GM23338 (cell line): ENCODE data around the gene EFEMP1. TPM values are rescaled to one million over a fixed set of nuclear protein-coding genes. Genes with fewer than 3 reads are reported as not detected.

Experiments
- ATAC-seq: fragments of 200-7000 bp; cut with Tn5 transposase; 3 replicates; pipeline ENCODE4 v1.9.1; 2020
- DNase-seq: peaks from one replicate; pipeline ENCODE4 v3.0.0-alpha.2; 2015; ENCODE audit warnings: low spot score
- H2AFZ ChIP-seq: fragments of 200-600 bp; sonication (generic); 2 replicates; pipeline ENCODE4 v1.8.0; 2016; ENCODE audit warnings: antibody characterized with exemption, mild to moderate bottlenecking, moderate library complexity
- H3F3A ChIP-seq: fragments of 200-600 bp; sonication (generic); replicated peaks from 2 replicates; pipeline ENCODE4 v1.8.0; 2017; ENCODE audit warnings: antibody characterized with exemption, mixed run types, low read depth
- H3K27ac ChIP-seq: fragments of 200-600 bp; sonication (generic); 2 replicates; pipeline ENCODE4 v1.6.1; 2016; ENCODE audit warnings: low read depth
- H3K27me3 ChIP-seq: fragments of 200-600 bp; sonication (generic); 2 replicates; pipeline ENCODE4 v1.8.0; 2016; ENCODE audit warnings: mild to moderate bottlenecking, mixed run types, moderate library complexity; ENCODE audit not compliant: insufficient read depth
- H3K36me3 ChIP-seq: fragments of 200-600 bp; sonication (generic); 2 replicates; pipeline ENCODE4 v1.8.0; 2016; ENCODE audit warnings: mild to moderate bottlenecking; ENCODE audit not compliant: insufficient read depth
- H3K4me1 ChIP-seq: fragments of 200-600 bp; sonication (generic); 2 replicates; pipeline ENCODE4 v1.8.0; 2016; ENCODE audit warnings: mild to moderate bottlenecking, moderate library complexity; ENCODE audit not compliant: insufficient read depth
- H3K4me2 ChIP-seq: fragments of 200-600 bp; sonication (generic); 2 replicates; pipeline ENCODE4 v1.7.1; 2017; ENCODE audit warnings: mixed run types
- H3K4me3 ChIP-seq: fragments of 200-600 bp; sonication (generic); 2 replicates; pipeline ENCODE4 v1.6.1; 2016; ENCODE audit warnings: mixed run types
- H3K79me2 ChIP-seq: fragments of 200-600 bp; sonication (generic); replicated peaks from 2 replicates; pipeline ENCODE4 v1.8.0; 2017; ENCODE audit warnings: mild to moderate bottlenecking; ENCODE audit not compliant: insufficient read depth
- H3K9me2 ChIP-seq: fragments of 200-600 bp; sonication (generic); 2 replicates; pipeline ENCODE4 v1.8.0; 2017; ENCODE audit not compliant: insufficient read depth
- H4K20me1 ChIP-seq: fragments of 200-600 bp; sonication (generic); replicated peaks from 2 replicates; pipeline ENCODE4 v1.8.0; 2017; ENCODE audit warnings: mild to moderate bottlenecking; ENCODE audit not compliant: insufficient read depth
- H3K27ac Mint-ChIP-seq: 2 replicates; pipeline ENCODE4 v1.8.0; 2020; ENCODE audit warnings: inconsistent platforms, mild to moderate bottlenecking, moderate library complexity, mixed read lengths
- H3K27me3 Mint-ChIP-seq: 3 replicates; pipeline ENCODE4 v1.8.0; 2022; ENCODE audit warnings: low read depth, mild to moderate bottlenecking, moderate library complexity, mixed read lengths, inconsistent platforms; ENCODE audit not compliant: insufficient read depth, poor library complexity
- H3K36me3 Mint-ChIP-seq: 3 replicates; pipeline ENCODE4 v1.8.0; 2021; ENCODE audit warnings: low read depth, mild to moderate bottlenecking, inconsistent platforms, moderate library complexity, mixed read lengths
- H3K4me1 Mint-ChIP-seq: 3 replicates; pipeline ENCODE4 v1.8.0; 2020; ENCODE audit warnings: mild to moderate bottlenecking, inconsistent platforms, mixed read lengths
- H3K4me3 Mint-ChIP-seq: 3 replicates; pipeline ENCODE4 v1.8.0; 2021; ENCODE audit warnings: moderate library complexity, mild to moderate bottlenecking, inconsistent platforms, mixed read lengths
- H3K9me3 Mint-ChIP-seq: 3 replicates; pipeline ENCODE4 v1.8.0; 2020; ENCODE audit warnings: moderate library complexity, mild to moderate bottlenecking, inconsistent platforms, mixed read lengths
- CREB1 ChIP-seq: fragments of 250-450 bp; sonication (Bioruptor Pico); IDR thresholded peaks from 2 replicates; pipeline ENCODE4 v1.5.0; 2020; ENCODE audit warnings: low read depth, mild to moderate bottlenecking, moderate library complexity
- CTCF ChIP-seq, 2 experiments: fragments of 200-600 bp in 1 of 2; sonication (generic) in 1 of 2; conservative IDR thresholded peaks; 2 replicates each; pipeline versions ENCODE4 v1.5.1 to v1.6.1; 2016 to 2017; ENCODE audit warnings: antibody characterized with exemption in 2 of 2, low read depth in 2 of 2, mild to moderate bottlenecking in 2 of 2, moderate library complexity in 1 of 2
- ETS1 ChIP-seq: IDR thresholded peaks from 2 replicates; pipeline ENCODE4 v1.6.1; 2016; ENCODE audit warnings: antibody characterized with exemption
- EZH2 ChIP-seq: fragments of 200-600 bp; sonication (generic); IDR thresholded peaks from one replicate; pipeline ENCODE4 v1.8.0; 2017; ENCODE audit warnings: antibody characterized with exemption, mild to moderate bottlenecking, low read depth; ENCODE audit not compliant: unreplicated experiment
- EZH2phosphoT487 ChIP-seq: fragments of 200-600 bp; sonication (generic); IDR thresholded peaks from one replicate; pipeline ENCODE4 v1.8.1; 2018; ENCODE audit warnings: antibody characterized with exemption; ENCODE audit not compliant: unreplicated experiment
- JUNB ChIP-seq: IDR thresholded peaks from one replicate; pipeline ENCODE4 v1.6.1; 2016; ENCODE audit warnings: antibody characterized with exemption; ENCODE audit not compliant: unreplicated experiment
- NANOG ChIP-seq: IDR thresholded peaks from 2 replicates; pipeline ENCODE4 v1.6.1; 2016; ENCODE audit warnings: antibody characterized with exemption, borderline replicate concordance
- POLR2AphosphoS5 ChIP-seq: IDR thresholded peaks from 2 replicates; pipeline ENCODE4 v1.6.1; 2016; ENCODE audit warnings: antibody characterized with exemption, low read depth
- REST ChIP-seq: IDR thresholded peaks from one replicate; pipeline ENCODE4 v1.6.1; 2018; ENCODE audit warnings: antibody characterized with exemption; ENCODE audit not compliant: unreplicated experiment
- STAT1 ChIP-seq: IDR thresholded peaks from one replicate; pipeline ENCODE4 v1.6.1; 2016; ENCODE audit warnings: antibody characterized with exemption; ENCODE audit not compliant: unreplicated experiment
- ZNF114 ChIP-seq: fragments of 250-450 bp; sonication (Bioruptor Pico); IDR thresholded peaks from 2 replicates; pipeline ENCODE4 v1.5.0; 2020; ENCODE audit warnings: mild to moderate bottlenecking, moderate library complexity
- ZNF331 ChIP-seq: fragments of 250-450 bp; sonication (Bioruptor Pico); IDR thresholded peaks from 2 replicates; pipeline ENCODE4 v1.5.0; 2020; ENCODE audit warnings: low read depth, mild to moderate bottlenecking, moderate library complexity
- ZNF462 ChIP-seq: fragments of 250-450 bp; sonication (Bioruptor Pico); IDR thresholded peaks from 2 replicates; pipeline ENCODE4 v1.5.0; 2020; ENCODE audit warnings: mild to moderate bottlenecking, moderate library complexity
- polyA plus RNA-seq: library from polyadenylated mRNA; unstranded; fragments of >200 nt; fragmentation: Nextera tagmentation; extraction: Ambion mirVana; gene quantifications from 2 replicates; pipeline ENCODE4 v1.2.1, GENCODE V29; 2016
- total RNA-seq: library from RNA; depleted of rRNA; stranded (reverse); fragments of >200 nt; shearing (Covaris generic); gene quantifications from 2 replicates; pipeline ENCODE4 v1.2.3, GENCODE V29; 2014

EFEMP1 gene
- total and polyA plus RNA-seq, 2 experiments from 2014 or later: 12.6 to 22.5 TPM

GRCh38 chr2:55903727-55904126, 19.9 kb downstream of the EFEMP1 start (continued):
- TF ChIP-seq ZNF462 (CRISPR knock-in tag): no peak

GRCh38 chr2:55902971-55903370, 20.6 kb downstream of the EFEMP1 start:
- DNase-seq (no peak), ATAC-seq (no peak)
- Mint-ChIP-seq H3K36me3 (peaks cover 4% of the 10 kb centered on the region; the same call in 2 of the 3 replicates), H3K4me3 (no peak overlapping the region), H3K27ac (no peak overlapping the region), H3K27me3 (peaks cover 2% of the 10 kb centered on the region), H3K4me1 (peaks cover 2% of the 10 kb centered on the region; the same call in 2 of the 3 replicates), H3K9me3 (peaks cover 3% of the 10 kb centered on the region; the same call in 1 of the 3 replicates)
- Histone ChIP-seq H3K27me3 (no peaks in the 10 kb centered on the region), H3K4me2 (no peak overlapping the region), H3K27ac (no peak overlapping the region), H3K4me3 (no peak overlapping the region), H4K20me1 (no peaks in the 10 kb centered on the region), H2AFZ (no peak overlapping the region), H3K4me1 (no peaks in the 10 kb centered on the region), H3K36me3 (no peaks in the 10 kb centered on the region), H3K9me2 (no peaks in the 10 kb centered on the region; the same call in 1 of the 2 replicates), H3K79me2 (no peaks in the 10 kb centered on the region), H3F3A (no peaks in the 10 kb centered on the region)
- TF ChIP-seq ETS1 (no peak), REST (no peak), CTCF (conservative IDR thresholded peaks at IDR 0.05; ENCODE audit: low read depth in 2 of 2) (no peak), CREB1 (no peak), JUNB (no peak), POLR2AphosphoS5 (no peak), STAT1 (no peak), EZH2phosphoT487 (no peak), NANOG (no peak), ZNF114 (CRISPR knock-in tag) (no peak), ZNF331 (no peak), EZH2 (no peak)
